K562 (cell line): ENCODE results near the gene KLHL15. TPM values are rescaled to one million over a fixed set of nuclear protein-coding genes. Genes with fewer than 3 reads are reported as not detected.

Experiments
- ATAC-seq: fragments of 200-7000 bp; cut with Tn5 transposase; 3 replicates; pipeline ENCODE4 v1.9.1; 2020; ENCODE audit warnings: moderate library complexity
- BruUV-seq: library from RNA; stranded (reverse); fragments of 400-500 nt; replicated peaks from 2 replicates; lab custom pipeline; 2021; lab: Mats Ljungman, UMichigan
- CTCF ChIA-PET: fragments of 300-600 bp; formaldehyde crosslinking; extraction: SDS; loops from one replicate; lab custom pipeline; 2021; ENCODE audit warnings: low intra/inter-chr PET ratio; lab: Yijun Ruan, JAX
- POLR2A ChIA-PET: fragments of 300-600, 350-650 bp; sonication (Branson Sonifier 250); formaldehyde crosslinking; extraction: SDS; loops from one replicate; lab custom pipeline; 2021; ENCODE audit warnings: antibody characterized with exemption, inconsistent platforms; lab: Yijun Ruan, JAX
- DNase-seq, 4 experiments: peaks; one replicate each; pipeline versions ENCODE4 v3.0.0 to v3.0.0-alpha.2; 2011 to 2018; ENCODE audit warnings: low spot score in 3 of 4, mixed read lengths in 3 of 4; ENCODE audit errors: extremely low read depth in 1 of 4
- FAIRE-seq: peaks from 2 replicates; lab custom pipeline; 2011; peaks lifted over from hg19 to GRCh38; lab: Jason Lieb, UNC
- H2AFZ ChIP-seq: 2 replicates; pipeline ENCODE4 v1.6.0; 2011; ENCODE audit warnings: low read depth, low read length, control low read depth, inconsistent platforms
- H3K27ac ChIP-seq: fragments of 200-600 bp; 3 replicates; pipeline ENCODE4 v1.8.0; 2011; ENCODE audit warnings: low read depth, mild to moderate bottlenecking, control low read depth, inconsistent platforms, low read length, moderate library complexity, mixed read lengths; ENCODE audit errors: extremely low read depth
- H3K27me3 ChIP-seq, 2 experiments: fragments of 300-600 bp in 1 of 2; 2 replicates in 1 of 2; 3 replicates in 1 of 2; pipeline versions ENCODE4 v1.6.0 to v1.8.0; 2011; ENCODE audit warnings: inconsistent platforms in 2 of 2, low read length in 2 of 2, mild to moderate bottlenecking in 1 of 2, mixed read lengths in 1 of 2, moderate library complexity in 1 of 2; ENCODE audit not compliant: control insufficient read depth in 2 of 2, insufficient read depth in 2 of 2
- H3K36me3 ChIP-seq: fragments of 300-600 bp; 3 replicates; pipeline ENCODE4 v1.8.0; 2011; ENCODE audit warnings: mild to moderate bottlenecking, low read length, inconsistent platforms; ENCODE audit not compliant: control insufficient read depth, insufficient read depth
- H3K4me1 ChIP-seq, 2 experiments: fragments of 200-600 bp in 1 of 2; replicated peaks in 1 of 2; 2 replicates in 1 of 2; 3 replicates in 1 of 2; pipeline versions ENCODE4 v1.5.1 to v1.8.0; 2011; ENCODE audit warnings: inconsistent platforms in 2 of 2, low read length in 2 of 2, mild to moderate bottlenecking in 1 of 2, mixed read lengths in 1 of 2, moderate library complexity in 1 of 2; ENCODE audit not compliant: control insufficient read depth in 2 of 2, insufficient read depth in 2 of 2
- H3K4me2 ChIP-seq: 2 replicates; pipeline ENCODE4 v1.6.1; 2011; ENCODE audit warnings: low read length, control low read depth, inconsistent platforms, mixed read lengths; ENCODE audit not compliant: insufficient read depth
- H3K4me3 ChIP-seq: fragments of 200-600 bp; sonication (generic), shearing (Covaris generic); 2 replicates; pipeline ENCODE4 v1.5.1; 2016; ENCODE audit warnings: control low read depth, inconsistent platforms
- H3K79me2 ChIP-seq: fragments of 200-600 bp; 3 replicates; pipeline ENCODE4 v1.8.0; 2011; ENCODE audit warnings: low read length, inconsistent platforms; ENCODE audit not compliant: control insufficient read depth, insufficient read depth
- H3K9ac ChIP-seq, 2 experiments: 2 replicates each; pipeline versions ENCODE4 v1.6.0 to v1.6.1; 2011; ENCODE audit warnings: low read depth in 2 of 2, low read length in 2 of 2, control low read depth in 1 of 2, inconsistent platforms in 1 of 2, mild to moderate bottlenecking in 1 of 2, mixed read lengths in 1 of 2; ENCODE audit not compliant: insufficient read depth in 1 of 2
- H3K9me1 ChIP-seq: one replicate; pipeline ENCODE4 v1.6.0; 2011; ENCODE audit warnings: inconsistent platforms, mild to moderate bottlenecking, low read length, moderate library complexity; ENCODE audit not compliant: control insufficient read depth, insufficient read depth
- H3K9me3 ChIP-seq: replicated peaks from 2 replicates; pipeline ENCODE4 v1.5.1; 2011; ENCODE audit warnings: low read depth, low read length, inconsistent platforms; ENCODE audit not compliant: control insufficient read depth, insufficient read depth
- H4K20me1 ChIP-seq: replicated peaks from 2 replicates; pipeline ENCODE4 v1.6.1; 2011; ENCODE audit warnings: low read length, inconsistent platforms, mixed read lengths; ENCODE audit not compliant: control insufficient read depth, insufficient read depth
- CBFA2T2 ChIP-seq: fragments of 450-650 bp; conservative IDR thresholded peaks from 2 replicates; pipeline ENCODE4 v1.6.1; 2017; ENCODE audit warnings: mild to moderate bottlenecking
- CSDE1 ChIP-seq, 2 experiments: fragments of 450-650 bp; IDR thresholded peaks; 2 replicates each; pipeline ENCODE4 v1.6.1; 2016; ENCODE audit warnings: mild to moderate bottlenecking in 1 of 2
- ZBTB2 ChIP-seq: fragments of 450-650 bp; IDR thresholded peaks from 2 replicates; pipeline ENCODE4 v1.6.1; 2016; ENCODE audit warnings: antibody characterized with exemption
- ZNF316 ChIP-seq: fragments of 450-650 bp; IDR thresholded peaks from 2 replicates; pipeline ENCODE4 v1.6.1; 2016
- WGBS: fragments of 100-300 bp; shearing (Covaris generic); methylation state at CpG from one replicate; pipeline ENCODE4 v1.1.6; 2016; ENCODE audit warnings: low coverage, mixed read lengths; ENCODE audit not compliant: insufficient coverage; ENCODE audit errors: missing lambda C conversion rate; 5-methylcytosine and 5-hydroxymethylcytosine counted together
- in situ Hi-C: fragments of 300-500 bp; cut with MboI; formaldehyde crosslinking; loops from 4 replicates; pipeline ENCODE4 v1.15.0; 2018; ENCODE audit warnings: inconsistent platforms, mixed read lengths
- intact Hi-C: fragments of 100-400 bp; cut with micrococcal nuclease; formaldehyde crosslinking; loops from 2 replicates; pipeline ENCODE4 v1.14.2; 2022
- polyA plus RNA-seq, 8 experiments: library from polyadenylated mRNA; depleted of rRNA in 4 of 8; stranded (reverse) in 5 of 8; unstranded in 3 of 8; fragments of >200 nt; fragmentation: Nextera tagmentation in 2 of 8; fragmentation: Illumina TruSeq in 1 of 8; extraction: Ambion mirVana in 2 of 8; extraction: Trizol in 1 of 8; gene quantifications; 2 replicates each; pipeline versions ENCODE4 v1.2.1 to v1.2.3, GENCODE V29; 2011 to 2014; ENCODE audit warnings: inconsistent platforms in 1 of 8, missing spikeins in 1 of 8
- total RNA-seq, 7 experiments: library from RNA; depleted of rRNA in 6 of 7; stranded (reverse); fragments of >200 nt in 6 of 7; fragmentation: Illumina TruSeq in 2 of 7; extraction: Trizol in 2 of 7; gene quantifications; 2 replicates each; pipeline versions ENCODE4 v1.2.1 to v1.2.3, GENCODE V29; 2011 to 2021; ENCODE audit warnings: low replicate concordance in 1 of 7

The KLHL15 gene
- total and polyA plus RNA-seq, 9 of the 15 experiments (the other 6 are each of a cell fraction or from before 2014, with no cell fraction given) = 3.0 to 12.4 (median 7.6) TPM

DNA sequence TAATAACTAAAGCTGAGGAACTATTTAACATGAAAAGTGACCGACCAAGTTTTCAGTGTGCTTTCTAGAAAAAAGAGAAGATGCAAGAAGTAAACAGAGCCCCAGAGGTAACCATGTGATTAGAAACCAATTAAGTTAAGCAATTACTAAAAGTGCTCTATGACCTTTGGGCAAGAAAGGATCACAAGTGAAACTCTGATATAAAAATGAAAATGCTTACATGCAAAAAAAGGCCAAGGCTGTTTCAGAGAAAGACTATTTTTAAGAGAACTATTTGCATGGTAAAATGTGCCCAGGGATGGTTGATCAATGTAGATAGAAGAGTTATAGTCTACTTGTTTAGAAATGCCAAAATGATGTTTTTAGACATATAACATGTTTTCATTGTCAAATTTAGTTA is 22.0 kb downstream of the KLHL15 start:
- peak; percentile 28; the same call in 1 of the 2 replicates for TF ChIP-seq ZNF316
- TF ChIP-seq CBFA2T2 = no peak
- Histone ChIP-seq H3K9me3 (no peaks in the 10 kb centered on the region), H3K36me3 (peaks cover 46% of the 10 kb centered on the region), H3K9ac (no peak overlapping the region), H3K4me3 (no peak overlapping the region), H3K27ac (no peak overlapping the region), H3K9me1 (no peaks in the 10 kb centered on the region), H3K4me2 (no peak overlapping the region), H3K79me2 (peaks cover 59% of the 10 kb centered on the region), H4K20me1 (0 out of 2 replicates have a peak, but pooled peaks cover 7% of the 10 kb centered on the region), H2AFZ (no peak overlapping the region), H3K4me1 (peaks cover 0 to 7% of the 10 kb centered on the region in 2 experiments; a peak in 3 of 5 replicates), H3K27me3 (no peaks in the 10 kb centered on the region)
- ATAC-seq (no peak), DNase-seq (no peak), FAIRE-seq (peak; percentile 6)
- in situ Hi-C loops (no loop called here), intact Hi-C loops (no loop called here)
- ChIA-PET CTCF (no interaction called here), POLR2A (interaction anchor here (2.0 kb wide), 1 partner anchor 12 kb away, joined by 10 read pairs; no protein-coding TSS in a partner anchor)
- BruUV-seq = no TSS peak
- 78% methylated on average over 1 of the region's 1 CpG for WGBS

GRCh38 chrX:24002792-24003191 is 24.2 kb downstream of the KLHL15 start:
- Histone ChIP-seq H3K9me3 (no peaks in the 10 kb centered on the region), H2AFZ (no peak overlapping the region), H3K27me3 (no peaks in the 10 kb centered on the region), H3K4me1 (peaks cover 0 to 7% of the 10 kb centered on the region in 2 experiments; a peak in 3 of 5 replicates), H4K20me1 (0 out of 2 replicates have a peak, but pooled peaks cover 7% of the 10 kb centered on the region), H3K36me3 (peaks cover 52% of the 10 kb centered on the region), H3K4me3 (no peak overlapping the region), H3K4me2 (no peak overlapping the region), H3K79me2 (peaks cover 50% of the 10 kb centered on the region), H3K27ac (no peak overlapping the region), H3K9ac (no peak overlapping the region), H3K9me1 (no peaks in the 10 kb centered on the region)
- ATAC-seq = no peak
- FAIRE-seq = no peak
- intact Hi-C loops = no loop called here
- ChIA-PET POLR2A (interaction anchor here (0.7 to 1.4 kb wide), 2 partner anchors 14 to 71 kb away, joined by 3 read pairs; no protein-coding TSS in a partner anchor), CTCF (no interaction called here)
- DNase-seq = no peak
- 94% methylated on average over 2 of the region's 2 CpGs for WGBS
- no peak for TF ChIP-seq ZBTB2
- no peak for TF ChIP-seq CSDE1 (IDR thresholded peaks at IDR 0.05)
- in situ Hi-C loops = no loop called here
- no TSS peak for BruUV-seq
